Measurements from ENCODE around the gene IKBKE.

- TF ChIP-seq ATF2 (tag by site-specific recombination; IDR thresholded peaks at IDR 0.05; ENCODE audit: low read depth) (no peak), ZNF830 (tag by site-specific recombination; IDR thresholded peaks at IDR 0.05; ENCODE audit: low read depth) (no peak), CTCF (tag by site-specific recombination; IDR thresholded peaks at IDR 0.05) (no peak), SETDB1 (IDR thresholded peaks at IDR 0.05; ENCODE audit: insufficient read length, low read length) (no peak), ZBTB49 (tag by site-specific recombination; IDR thresholded peaks at IDR 0.05; ENCODE audit: low read depth) (no peak)
Observed at GRCh38 chr1:206510371-206510770, 40.1 kb downstream of the IKBKE start.
